Transverse colon (tissue), 4 donors: ENCODE results near the gene GAS2L1. TPM values are rescaled to one million over a fixed set of nuclear protein-coding genes. Genes with fewer than 3 reads are reported as not detected.
"Not testable (repeated sequence)": the region's sequence is repeated elsewhere in the genome, so short reads cannot be mapped to it uniquely, and the experiment has no call there.

ENCODE experiments used
- DNase-seq: peaks from one replicate; pipeline ENCODE4 v3.0.0-alpha.2; 2019
- H3K27ac ChIP-seq, 4 donors: fragments of 200-600 bp; sonication (generic); 2 replicates each; pipeline ENCODE4 v1.5.1; 2016 to 2018; ENCODE audit warnings: inconsistent platforms in 4 of 4
- H3K27me3 ChIP-seq: fragments of 200-600 bp; sonication (generic); 2 replicates; pipeline ENCODE4 v1.5.1; 2017; ENCODE audit warnings: inconsistent platforms
- H3K36me3 ChIP-seq, 4 donors: fragments of 200-600 bp; sonication (generic); 2 replicates each; pipeline ENCODE4 v1.5.1; 2017 to 2019; ENCODE audit warnings: inconsistent platforms in 4 of 4
- H3K4me1 ChIP-seq, 4 donors: fragments of 200-600 bp; sonication (generic); 2 replicates each; pipeline ENCODE4 v1.5.1; 2017 to 2020; ENCODE audit warnings: inconsistent platforms in 4 of 4
- H3K4me3 ChIP-seq, 4 donors: fragments of 200-600 bp; sonication (generic); 1 replicate in 1 of 4; 2 replicates in 3 of 4; pipeline versions ENCODE4 v1.5.1 to v1.6.1; 2017 to 2019; ENCODE audit warnings: inconsistent platforms in 4 of 4
- H3K9me3 ChIP-seq, 2 donors: fragments of 200-600 bp; sonication (generic); 2 replicates each; pipeline ENCODE4 v1.5.1; 2017 to 2019; ENCODE audit warnings: inconsistent platforms in 2 of 2
- CTCF ChIP-seq, 5 experiments: fragments of 200-600 bp in 3 of 5; fragments of 450-650 bp in 2 of 5; sonication (generic) in 3 of 5; IDR thresholded peaks; 1 replicate in 2 of 5; 2 replicates in 3 of 5; pipeline ENCODE4 v1.5.1; 2016 to 2017; ENCODE audit warnings: antibody characterized with exemption in 5 of 5, inconsistent platforms in 3 of 5, mild to moderate bottlenecking in 2 of 5, moderate library complexity in 1 of 5
- EP300 ChIP-seq: sonication (generic); formaldehyde crosslinking; IDR thresholded peaks from one replicate; pipeline ENCODE4 v1.6.1; 2017; ENCODE audit warnings: antibody characterized with exemption, low read depth
- POLR2A ChIP-seq: fragments of 450-650 bp; IDR thresholded peaks from one replicate; pipeline ENCODE4 v1.6.1; 2016; ENCODE audit warnings: antibody characterized with exemption, mild to moderate bottlenecking, moderate library complexity
- POLR2AphosphoS5 ChIP-seq, 3 donors: sonication (generic); formaldehyde crosslinking; IDR thresholded peaks; one replicate each; pipeline ENCODE4 v1.6.1; 2016; ENCODE audit warnings: antibody characterized with exemption in 3 of 3
- WGBS, 2 donors: methylation state at CpG; one replicate each; pipeline ENCODE4 v1.1.5; 2018; ENCODE audit warnings: low coverage in 1 of 2; 5-methylcytosine and 5-hydroxymethylcytosine counted together
- in situ Hi-C, 4 donors: fragments of 200-750 bp; cut with MboI; loops; one replicate each; pipeline versions ENCODE4 v1.15.0 to v1.15.1; 2017; ENCODE audit warnings: low sequenced_read_pairs in 3 of 4, low pct_ligation_motif_present in 1 of 4, low pct_unique_long_range_greater_than_20kb in 1 of 4
- intact Hi-C: fragments of 100-400 bp; cut with DNase I; formaldehyde crosslinking; loops from one replicate; pipeline ENCODE4 v1.15.1; 2023; ENCODE audit warnings: low total_unique reads
- total RNA-seq, 4 donors: library from RNA; depleted of rRNA; stranded (reverse); fragments of >200 nt; gene quantifications; one replicate each; pipeline ENCODE4 v1.1.0, GENCODE V29; 2016

GAS2L1 gene
- total RNA-seq, 4 donors from 2014 or later = 21.1 to 81.0 (median 43.6) TPM

GRCh38 chr22:29352778-29353177, 46.3 kb downstream of the GAS2L1 start:
- Histone ChIP-seq H3K27me3 (no peaks in the 10 kb centered on the region), H3K27ac (no peak overlapping the region), H3K9me3 (no peaks in the 10 kb centered on the region), H3K4me3 (no peak overlapping the region), H3K4me1 (no peaks in the 10 kb centered on the region), H3K36me3 (peaks cover 0 to 66% (median 30%) of the 10 kb centered on the region in 4 donors)
- no peak for TF ChIP-seq EP300
- no peak for TF ChIP-seq POLR2AphosphoS5 (IDR thresholded peaks at IDR 0.05)
- no peak for TF ChIP-seq POLR2A
- no peak for TF ChIP-seq CTCF (IDR thresholded peaks at IDR 0.05)
- in situ Hi-C loops (no loop called here), intact Hi-C loops (no loop called here)
- WGBS, 2 donors = 90% methylated on average over 2 to 9 of the region's 9 CpGs
- no peak for DNase-seq

GRCh38 chr22:29353286-29353685, 46.8 kb downstream of the GAS2L1 start:
- in situ Hi-C loops (no loop called here), intact Hi-C loops (no loop called here)
- DNase-seq = no peak
- H3K27me3 ChIP-seq = no peaks in the 10 kb centered on the region
- TF ChIP-seq EP300 (no peak), CTCF (IDR thresholded peaks at IDR 0.05) (no peak), POLR2A (no peak), POLR2AphosphoS5 (IDR thresholded peaks at IDR 0.05) (no peak)
- 92% methylated on average over 11 of the region's 11 CpGs; no CpG with 5 or more reads in 1 of the 2 donors for WGBS, 2 donors
- no peak overlapping the region for H3K27ac ChIP-seq
- no peaks in the 10 kb centered on the region for H3K4me1 ChIP-seq
- no peaks in the 10 kb centered on the region for H3K9me3 ChIP-seq
- peaks cover 0 to 62% (median 31%) of the 10 kb centered on the region in 4 donors for H3K36me3 ChIP-seq
- no peak overlapping the region for H3K4me3 ChIP-seq

- in situ Hi-C loops (no loop called here), intact Hi-C loops (no loop called here)
- Histone ChIP-seq H3K9me3 (no peaks in the 10 kb centered on the region), H3K4me3 (no peak overlapping the region), H3K36me3 (peaks cover 0 to 61% (median 30%) of the 10 kb centered on the region in 4 donors), H3K27ac (no peak overlapping the region), H3K27me3 (no peaks in the 10 kb centered on the region), H3K4me1 (no peaks in the 10 kb centered on the region)
- DNase-seq = no peak
- WGBS, 2 donors = 98% methylated on average over 8 of the region's 8 CpGs; no CpG with 5 or more reads in 1 of the 2 donors
- TF ChIP-seq POLR2A (no peak), CTCF (IDR thresholded peaks at IDR 0.05) (no peak), EP300 (no peak), POLR2AphosphoS5 (IDR thresholded peaks at IDR 0.05) (no peak)
Measured at GRCh38 chr22:29353860-29354259, 47.4 kb downstream of the GAS2L1 start.

GRCh38 chr22:29357193-29357890, 50.9 kb downstream of the GAS2L1 start:
- peaks cover 9 to 25% (median 13%) of the 10 kb centered on the region in 4 donors for H3K4me1 ChIP-seq
- H3K27me3 ChIP-seq, H3K9me3 ChIP-seq, in situ Hi-C loops, DNase-seq, H3K4me3 ChIP-seq, H3K27ac ChIP-seq, intact Hi-C loops: not testable (repeated sequence)
- 91 to 100% methylated on average over 4 to 12 of the region's 12 CpGs for WGBS, 2 donors
- peaks cover 0 to 37% (median 16%) of the 10 kb centered on the region in 4 donors for H3K36me3 ChIP-seq
